ENCODE measurements around the gene PRDM2.

The PRDM2 gene

GRCh38 chr1:13812456-13813397 is 112.7 kb downstream of the PRDM2 start:
- TF ChIP-seq CTCF (conservative IDR thresholded peaks at IDR 0.05; ENCODE audit: low read depth, low read length) = no peak
- no peak for DNase-seq (ENCODE audit: low read depth)
- H3K4me3 ChIP-seq (ENCODE audit: low read length) = no peak overlapping the region

- no peak for DNase-seq (ENCODE audit: low read depth)
- no peak overlapping the region for H3K4me3 ChIP-seq (ENCODE audit: low read length)
- peak; percentile 76 for TF ChIP-seq CTCF (conservative IDR thresholded peaks at IDR 0.05; ENCODE audit: low read depth, low read length)
Measured at GRCh38 chr1:13813398-13814012, 113.5 kb downstream of the PRDM2 start.

GRCh38 chr1:13814131-13814530 is 114.1 kb downstream of the PRDM2 start:
- no peak for DNase-seq (ENCODE audit: low read depth)
- TF ChIP-seq CTCF (conservative IDR thresholded peaks at IDR 0.05; ENCODE audit: low read depth, low read length) = no peak
- H3K4me3 ChIP-seq (ENCODE audit: low read length) = no peak overlapping the region

- H3K4me3 ChIP-seq (ENCODE audit: low read length) = no peak overlapping the region
- TF ChIP-seq CTCF (conservative IDR thresholded peaks at IDR 0.05; ENCODE audit: low read depth, low read length) = no peak
- no peak for DNase-seq (ENCODE audit: low read depth)
Measured at GRCh38 chr1:13816016-13816760, 116.2 kb downstream of the PRDM2 start.

- no peak for TF ChIP-seq CTCF (conservative IDR thresholded peaks at IDR 0.05; ENCODE audit: low read depth, low read length)
- H3K4me3 ChIP-seq (ENCODE audit: low read length) = no peak overlapping the region
- DNase-seq (ENCODE audit: low read depth) = no peak
Measured at GRCh38 chr1:13817906-13818305, 117.9 kb downstream of the PRDM2 start.

- TF ChIP-seq CTCF (conservative IDR thresholded peaks at IDR 0.05; ENCODE audit: low read depth, low read length) = no peak
- no peak overlapping the region for H3K4me3 ChIP-seq (ENCODE audit: low read length)
- no peak for DNase-seq (ENCODE audit: low read depth)
Measured at GRCh38 chr1:13818926-13819325, 118.9 kb downstream of the PRDM2 start.

Data from retinal pigment epithelial cell (primary cell).